WI38 (cell line): ENCODE data around the gene PRRT4.

Experiments used
- H3K4me3 ChIP-seq: 2 replicates; pipeline ENCODE4 v1.5.1; 2011; ENCODE audit warnings: low read depth, mild to moderate bottlenecking, control low read depth, low read length
- TF ChIP-seq, protein P1 (sequence below): IDR thresholded peaks from 2 replicates; pipeline ENCODE4 v1.5.1; 2012; ENCODE audit warnings: low read depth, mild to moderate bottlenecking, control low read depth, low read length

The PRRT4 gene

DNA sequence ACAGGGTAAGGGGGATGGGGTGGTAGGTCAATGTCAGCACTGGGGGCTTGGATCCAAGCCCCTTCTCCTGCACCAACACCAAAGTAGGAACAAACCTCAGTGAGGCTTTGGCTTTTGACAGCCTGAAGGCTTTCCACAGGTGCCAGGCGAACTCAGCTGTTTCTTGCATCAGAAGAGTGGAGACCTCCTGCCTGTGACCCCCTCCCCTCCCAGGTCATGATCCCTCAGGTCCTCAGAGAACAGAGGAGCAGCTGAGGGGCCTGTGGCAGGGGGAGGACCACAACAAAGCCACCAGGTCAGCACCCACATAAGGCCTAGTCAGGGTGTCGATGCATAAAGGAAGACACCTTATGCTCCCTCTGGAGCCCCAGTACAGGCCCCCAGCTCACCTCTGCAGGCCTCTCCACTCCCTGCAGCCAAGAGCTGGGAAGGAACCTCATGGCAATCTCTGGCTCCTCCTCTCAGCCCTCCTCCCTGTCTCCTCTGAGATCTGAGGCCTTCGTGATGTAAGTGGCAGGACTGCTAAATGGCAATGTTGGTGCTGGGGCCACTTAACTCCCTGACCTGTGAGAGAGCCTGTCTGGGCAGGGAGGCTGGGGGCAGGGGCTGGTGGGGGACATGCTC, 19.1 kb upstream of the PRRT4 start:
- H3K4me3 ChIP-seq, result no peak overlapping the region

DNA sequence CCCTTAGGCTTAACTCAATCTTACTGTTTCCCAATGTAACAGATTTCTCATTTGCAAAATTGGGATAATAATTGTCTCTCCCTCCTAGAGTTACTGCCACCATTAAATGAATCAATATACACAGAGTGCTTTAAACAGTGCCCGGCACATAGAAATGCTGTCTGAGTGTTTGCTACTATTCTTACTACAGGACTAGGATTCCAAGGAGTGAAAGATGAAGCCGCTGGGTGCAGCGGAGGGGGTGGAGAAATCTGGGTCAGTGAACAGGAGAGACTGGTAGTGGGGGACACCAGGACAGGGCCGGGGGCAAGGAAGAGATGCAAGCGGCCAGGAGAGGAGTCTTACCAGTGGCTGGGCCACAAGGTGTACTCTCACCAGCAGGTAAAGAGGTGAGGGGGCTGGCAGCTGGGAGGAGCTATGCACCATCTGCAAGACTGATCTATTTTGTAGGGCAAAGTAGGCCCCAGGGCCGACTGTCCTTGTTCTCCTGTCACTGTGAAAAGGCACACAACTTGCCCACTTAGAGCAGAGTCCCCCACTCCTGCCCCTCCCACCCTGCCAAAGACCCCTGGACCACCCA, 18.5 kb upstream of the PRRT4 start:
- TF ChIP-seq, protein P1, sequence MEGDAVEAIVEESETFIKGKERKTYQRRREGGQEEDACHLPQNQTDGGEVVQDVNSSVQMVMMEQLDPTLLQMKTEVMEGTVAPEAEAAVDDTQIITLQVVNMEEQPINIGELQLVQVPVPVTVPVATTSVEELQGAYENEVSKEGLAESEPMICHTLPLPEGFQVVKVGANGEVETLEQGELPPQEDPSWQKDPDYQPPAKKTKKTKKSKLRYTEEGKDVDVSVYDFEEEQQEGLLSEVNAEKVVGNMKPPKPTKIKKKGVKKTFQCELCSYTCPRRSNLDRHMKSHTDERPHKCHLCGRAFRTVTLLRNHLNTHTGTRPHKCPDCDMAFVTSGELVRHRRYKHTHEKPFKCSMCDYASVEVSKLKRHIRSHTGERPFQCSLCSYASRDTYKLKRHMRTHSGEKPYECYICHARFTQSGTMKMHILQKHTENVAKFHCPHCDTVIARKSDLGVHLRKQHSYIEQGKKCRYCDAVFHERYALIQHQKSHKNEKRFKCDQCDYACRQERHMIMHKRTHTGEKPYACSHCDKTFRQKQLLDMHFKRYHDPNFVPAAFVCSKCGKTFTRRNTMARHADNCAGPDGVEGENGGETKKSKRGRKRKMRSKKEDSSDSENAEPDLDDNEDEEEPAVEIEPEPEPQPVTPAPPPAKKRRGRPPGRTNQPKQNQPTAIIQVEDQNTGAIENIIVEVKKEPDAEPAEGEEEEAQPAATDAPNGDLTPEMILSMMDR, result no peak
- H3K4me3 ChIP-seq, result no peak overlapping the region

More for the DNA sequence above, 19.1 kb upstream of the PRRT4 start:
- TF ChIP-seq, protein P1, result no peak

DNA sequence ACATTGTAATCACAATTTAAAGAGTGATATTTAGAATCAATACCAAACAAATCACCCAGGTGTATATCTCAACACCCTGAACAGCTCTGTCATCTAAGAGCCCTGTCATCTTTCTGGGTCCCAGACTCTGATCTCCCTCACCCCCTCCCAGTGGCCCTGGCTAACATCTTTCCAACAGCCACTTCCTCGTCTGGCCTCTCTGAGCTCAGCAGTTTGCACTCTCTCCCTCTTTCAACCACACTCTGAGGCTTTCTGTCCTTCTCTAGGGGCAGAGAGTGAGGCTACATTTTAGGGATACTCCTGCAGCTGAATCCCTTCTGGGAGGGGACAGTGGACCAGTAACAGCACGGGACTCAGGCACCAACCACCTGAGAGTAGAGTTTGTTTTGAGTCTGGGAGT, 17.1 kb upstream of the PRRT4 start:
- TF ChIP-seq, protein P1, result no peak
- no peak overlapping the region for H3K4me3 ChIP-seq

DNA sequence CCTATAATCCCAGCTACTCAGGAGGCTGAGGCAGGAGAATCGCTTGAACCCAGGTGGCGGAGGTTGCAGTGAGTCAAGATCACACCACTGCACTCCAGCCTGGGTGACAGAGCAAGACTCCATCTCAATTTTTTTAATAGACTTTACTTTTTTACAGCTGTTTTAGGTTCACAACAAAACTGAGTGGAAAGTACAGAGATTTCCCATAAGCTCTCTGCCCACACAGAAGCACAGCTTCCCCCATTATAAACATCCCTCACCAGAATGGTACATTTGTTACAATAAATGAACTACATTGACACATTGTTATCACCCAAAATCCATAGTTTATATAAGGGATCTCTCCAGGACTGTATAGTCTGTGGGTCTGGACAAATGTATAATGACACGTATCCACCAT, 14.6 kb upstream of the PRRT4 start:
- TF ChIP-seq, protein P1, result no peak

DNA sequence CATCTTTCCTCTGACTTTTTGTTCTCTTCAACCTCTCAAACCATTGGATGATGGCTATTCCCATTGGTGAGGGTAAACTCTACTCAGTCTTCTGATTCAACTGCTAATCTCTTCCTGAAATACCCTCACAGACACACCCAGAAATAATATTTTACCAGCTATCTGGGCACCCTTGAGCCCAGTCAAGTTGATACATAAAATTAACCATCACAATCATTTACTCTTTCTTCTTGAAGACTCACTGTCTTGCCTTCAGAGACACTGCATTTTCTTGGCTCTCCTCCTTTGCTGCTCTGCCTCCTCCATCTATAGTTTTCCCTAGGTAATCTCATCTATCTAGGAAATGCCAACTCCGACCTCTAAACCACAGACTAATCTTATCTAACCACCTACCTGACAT, 12.6 kb upstream of the PRRT4 start:
- H3K4me3 ChIP-seq, result no peak overlapping the region
- TF ChIP-seq, protein P1, result no peak

More for the DNA sequence above, 14.6 kb upstream of the PRRT4 start:
- no peak overlapping the region for H3K4me3 ChIP-seq

DNA sequence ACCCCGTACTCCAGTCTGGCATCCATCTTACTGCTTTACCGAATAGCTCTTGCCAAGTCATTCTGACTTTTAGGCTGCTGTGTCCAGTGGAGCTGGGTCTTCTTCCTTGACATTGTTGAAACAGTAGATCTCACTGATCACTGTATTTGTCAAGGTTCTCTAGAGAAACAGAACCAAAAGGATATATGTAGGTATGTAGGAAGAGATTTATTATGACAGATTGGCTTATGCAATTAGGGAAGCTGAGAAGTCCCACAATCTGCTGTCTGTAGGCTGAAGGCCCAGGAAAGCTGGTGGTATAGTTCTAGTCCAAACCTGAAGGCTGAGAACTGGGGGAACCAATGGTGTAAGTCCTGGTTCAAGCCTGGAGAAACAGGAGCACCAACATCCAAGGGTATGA, 12.1 kb upstream of the PRRT4 start:
- H3K4me3 ChIP-seq, result no peak overlapping the region
- TF ChIP-seq, protein P1, result no peak

DNA sequence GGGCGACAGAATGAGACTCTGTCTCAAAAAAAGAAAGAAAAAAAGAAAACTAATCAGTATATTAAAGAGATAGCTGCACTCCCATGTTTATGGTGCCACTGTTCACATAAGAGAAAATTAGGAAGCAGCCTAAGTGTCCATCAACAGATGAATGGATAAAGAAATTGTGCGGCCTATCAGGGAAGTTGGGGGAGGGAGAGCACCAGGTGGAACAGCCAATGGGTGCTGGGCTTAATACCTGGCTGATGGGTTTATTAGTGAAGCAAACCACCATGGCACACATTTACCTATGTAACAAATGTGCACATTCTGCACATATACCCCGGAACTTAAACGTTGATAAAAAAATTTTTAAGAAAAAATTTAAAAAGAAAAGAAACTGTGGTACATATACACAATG, 9.0 kb upstream of the PRRT4 start:
- H3K4me3 ChIP-seq, result no peak overlapping the region
- TF ChIP-seq, protein P1, result no peak
